HG02571 (cell line): ENCODE results near the gene AATF.

Experiments used
- ATAC-seq: cut with Tn5 transposase; IDR thresholded peaks from one replicate; pipeline ENCODE4 v1.9.1; 2021; ENCODE audit warnings: mild to moderate bottlenecking, moderate library complexity; ENCODE audit not compliant: unreplicated experiment

The AATF gene

DNA sequence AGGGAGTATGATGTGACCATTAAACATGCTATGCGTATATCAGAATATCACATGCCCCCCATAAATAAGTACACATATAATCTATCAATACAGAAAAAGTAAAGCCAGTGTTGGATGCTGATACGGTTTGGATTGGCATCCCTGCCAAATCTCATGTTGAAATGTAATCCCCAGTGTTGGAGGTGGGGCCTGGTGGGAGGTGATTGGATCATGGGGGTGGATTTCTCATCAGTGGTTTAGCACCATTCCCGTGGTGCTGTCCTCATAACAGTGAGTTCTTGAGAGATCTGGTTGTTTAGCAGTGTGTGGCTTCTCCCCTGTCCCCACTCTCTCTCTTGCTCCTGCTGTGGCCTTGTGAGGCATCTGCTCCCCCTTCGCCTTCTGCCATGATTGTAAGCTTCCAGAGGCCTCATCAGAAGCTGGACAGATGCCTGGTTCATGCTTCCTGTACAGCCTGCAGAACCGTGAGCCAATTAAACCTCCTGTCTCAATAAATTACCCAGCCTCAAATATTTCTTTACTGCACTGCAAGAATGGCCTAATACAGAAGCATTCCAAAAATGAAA is 88.9 kb downstream of the AATF start:
- ATAC-seq = no peak

DNA sequence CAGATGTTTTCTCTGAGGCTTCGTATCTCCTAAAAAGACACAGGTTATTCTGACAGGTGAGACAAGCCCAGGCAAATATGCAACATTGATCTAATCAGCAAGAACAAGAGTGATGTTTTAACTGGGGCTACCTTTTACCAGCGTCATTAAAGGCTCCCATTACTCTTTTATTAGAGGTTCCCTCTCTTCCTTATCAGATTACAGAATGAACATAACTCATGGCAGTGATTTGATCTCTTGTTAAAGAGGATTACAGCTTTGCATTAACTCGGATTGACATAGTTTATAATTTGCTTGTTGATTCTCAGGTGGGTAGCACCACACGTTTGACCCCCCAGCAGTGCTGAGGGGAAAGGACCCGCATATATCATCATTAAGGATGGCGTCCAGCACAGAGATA is 90.5 kb downstream of the AATF start:
- ATAC-seq = no peak

DNA sequence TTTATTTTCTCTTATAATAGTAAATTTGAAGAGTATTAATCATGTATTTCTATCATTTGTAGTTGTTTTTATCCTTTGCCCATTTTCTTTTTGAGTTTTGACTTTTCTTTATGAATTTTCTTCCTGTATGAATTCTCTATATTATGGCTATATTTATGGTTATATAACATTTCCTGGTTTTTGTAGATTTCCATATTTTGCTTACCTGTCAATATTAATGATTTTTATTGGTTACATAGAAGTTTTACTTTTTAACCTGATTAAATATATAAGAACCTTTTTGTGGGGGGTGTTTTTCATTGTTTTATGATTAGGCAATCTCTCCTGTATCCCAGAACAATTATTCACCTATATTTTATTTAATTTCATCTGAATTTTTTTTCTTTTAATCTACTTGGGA is 93.2 kb downstream of the AATF start:
- ATAC-seq = no peak

DNA sequence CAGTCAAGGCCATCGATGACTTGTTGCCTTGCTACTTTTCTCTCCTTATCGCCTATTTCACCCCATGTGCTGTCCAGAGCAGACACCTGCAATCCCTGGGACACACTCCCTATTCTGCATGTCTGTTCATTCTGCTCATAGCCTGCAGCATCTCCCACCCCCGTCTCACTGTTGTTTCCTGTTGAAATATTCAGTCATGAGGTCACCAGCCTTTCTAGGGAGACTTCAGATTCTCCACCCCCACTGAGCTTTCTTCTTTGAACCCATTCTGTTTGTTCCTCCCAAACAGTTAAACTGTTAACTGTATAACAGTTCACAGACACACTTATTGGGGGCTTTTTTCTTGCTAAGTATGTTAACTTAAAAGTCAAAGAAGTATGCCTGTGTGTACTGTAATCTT is 94.4 kb downstream of the AATF start:
- ATAC-seq = no peak

DNA sequence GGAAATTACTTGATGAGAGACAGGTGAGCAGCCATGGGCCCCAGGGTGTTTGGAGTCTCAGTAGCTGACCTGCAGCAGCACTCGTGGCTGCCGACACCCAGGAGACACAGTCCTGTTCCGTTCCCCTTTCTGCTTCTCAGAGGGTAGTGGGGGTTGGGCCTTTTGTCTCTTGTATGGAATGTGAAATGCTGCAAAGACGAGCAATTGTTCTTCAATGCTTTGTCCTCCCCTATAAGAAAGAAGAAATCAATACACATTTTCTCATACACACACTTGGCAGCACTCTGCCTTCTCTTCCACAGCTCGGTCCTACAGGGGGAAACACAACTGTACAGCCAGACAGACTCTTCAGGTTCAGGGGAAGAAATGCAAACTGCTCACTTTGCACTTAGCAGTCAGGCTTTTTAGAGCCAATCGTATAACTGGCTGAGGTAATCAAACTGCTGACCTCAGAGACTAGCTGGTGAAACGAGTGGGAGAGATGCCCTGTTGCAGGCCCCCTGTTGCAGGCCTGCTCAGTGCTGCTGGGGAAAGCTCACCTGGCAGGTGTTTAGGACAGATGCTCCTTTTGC is 96.7 kb downstream of the AATF start:
- no peak for ATAC-seq

DNA sequence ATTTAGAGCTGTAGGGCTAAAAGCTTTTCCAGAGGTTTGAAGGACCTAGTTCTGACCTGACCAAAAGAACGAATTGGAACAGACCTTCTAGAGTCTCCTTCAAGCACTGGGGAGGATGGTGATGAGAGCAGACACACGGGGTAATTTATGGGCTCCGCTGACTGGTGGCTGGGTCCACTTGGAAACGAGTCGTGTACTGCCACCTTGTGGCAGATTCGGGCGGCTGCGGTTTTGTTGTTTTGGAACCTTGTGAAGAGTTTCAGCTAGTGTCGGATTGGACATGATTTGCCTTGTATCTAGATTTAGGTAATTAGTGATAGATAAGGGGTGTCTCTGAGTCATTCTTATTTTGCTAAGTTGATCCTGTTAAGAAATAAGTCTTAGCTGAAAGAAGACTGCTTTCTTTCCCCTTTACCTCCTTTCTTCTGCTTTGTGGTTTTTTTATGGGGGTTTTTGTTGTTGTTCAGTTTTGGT is 98.9 kb downstream of the AATF start:
- no peak for ATAC-seq

DNA sequence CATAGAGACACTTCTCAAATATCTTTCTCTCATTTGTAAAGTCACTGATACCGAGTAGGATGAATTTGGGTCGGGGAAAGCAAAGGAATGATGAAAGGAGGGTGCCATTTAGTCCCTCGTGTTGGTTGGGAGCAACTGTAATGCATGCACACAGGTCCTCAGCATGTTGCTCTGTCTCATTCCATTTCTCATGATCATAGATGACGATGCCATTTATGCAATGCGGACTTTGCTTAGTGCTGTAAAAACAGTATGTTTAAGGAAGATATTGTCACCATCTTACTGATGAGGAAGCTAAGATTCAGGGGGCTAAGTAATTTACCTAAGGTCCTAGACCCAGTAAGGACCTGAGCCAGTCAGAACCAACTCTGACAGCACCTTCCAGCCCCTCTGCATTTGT is 100.1 kb downstream of the AATF start:
- ATAC-seq = no peak

DNA sequence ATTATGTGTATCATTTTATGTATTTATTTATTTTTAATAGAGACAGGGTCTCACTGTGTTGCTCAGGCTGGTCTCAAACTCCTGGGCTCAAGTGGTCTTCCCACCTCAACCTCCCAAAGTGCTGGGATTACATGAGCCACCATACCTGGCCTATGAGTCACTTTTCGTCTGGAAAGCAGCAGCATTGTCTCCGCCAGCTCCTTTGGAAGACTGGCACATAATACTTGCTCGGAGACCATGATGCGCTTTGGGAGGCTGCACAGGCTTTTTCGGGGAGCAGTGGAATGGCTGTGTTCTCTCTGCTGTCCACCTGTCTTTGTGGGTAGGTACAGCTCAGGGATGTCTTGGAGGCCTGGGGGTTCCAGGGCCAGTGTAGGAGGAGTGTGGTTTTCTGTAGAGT is 102.2 kb downstream of the AATF start:
- no peak for ATAC-seq

DNA sequence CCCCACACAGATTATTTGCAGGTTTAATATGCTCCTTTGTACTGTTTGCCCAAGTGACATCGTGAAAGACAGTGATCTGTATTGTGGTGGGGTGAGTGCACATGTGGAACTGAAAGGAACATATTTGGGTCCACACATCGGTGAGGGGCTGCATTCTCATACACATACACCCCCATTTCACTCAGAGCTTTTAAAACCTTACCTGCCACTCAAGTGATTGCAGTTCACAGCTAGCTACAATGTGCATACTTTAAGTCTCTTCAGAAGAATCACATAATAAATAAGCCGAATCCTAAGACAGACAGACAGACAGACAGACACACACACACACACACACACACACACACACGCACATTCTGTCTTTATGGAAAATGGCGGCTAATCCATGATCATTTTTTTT is 102.6 kb downstream of the AATF start:
- ATAC-seq = no peak

DNA sequence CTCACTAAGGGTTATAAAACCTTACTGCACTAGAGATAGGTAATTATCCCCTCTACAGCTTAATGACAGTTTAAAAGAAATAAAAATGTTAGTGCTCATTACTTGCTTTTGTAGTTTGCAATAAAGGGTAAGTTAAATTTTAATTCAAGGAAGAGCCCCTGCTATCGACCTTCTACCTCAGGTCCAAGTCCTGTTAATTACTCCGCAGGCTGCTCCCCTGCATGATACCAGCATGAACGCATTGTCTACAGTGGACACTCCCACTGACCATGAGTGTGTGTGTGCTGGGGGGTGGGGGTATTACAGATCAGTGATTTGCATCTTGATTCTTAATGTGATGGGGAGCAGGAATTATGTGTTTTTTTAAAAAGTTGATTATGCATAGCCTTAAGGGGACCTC is 103.1 kb downstream of the AATF start:
- no peak for ATAC-seq

DNA sequence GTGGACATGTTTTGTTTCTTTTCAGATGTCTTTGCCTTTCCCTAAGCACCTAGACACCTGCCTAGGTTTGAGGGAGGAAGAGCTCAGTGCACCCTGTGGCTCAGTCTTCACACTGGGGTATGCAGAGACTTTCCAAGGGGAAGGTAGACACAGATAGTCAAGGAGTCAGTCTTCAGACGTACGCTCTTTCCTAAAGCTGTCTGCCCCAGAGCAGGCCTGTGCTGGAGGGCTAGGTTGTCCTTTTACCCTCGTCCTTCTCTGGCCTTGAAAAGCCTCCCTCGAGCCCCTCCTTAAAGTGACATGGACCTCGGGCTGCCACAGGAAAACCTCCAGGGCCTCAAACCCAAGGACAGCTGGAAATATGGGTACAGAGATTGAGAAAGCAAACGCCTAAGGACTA is 103.7 kb downstream of the AATF start:
- no peak for ATAC-seq

DNA sequence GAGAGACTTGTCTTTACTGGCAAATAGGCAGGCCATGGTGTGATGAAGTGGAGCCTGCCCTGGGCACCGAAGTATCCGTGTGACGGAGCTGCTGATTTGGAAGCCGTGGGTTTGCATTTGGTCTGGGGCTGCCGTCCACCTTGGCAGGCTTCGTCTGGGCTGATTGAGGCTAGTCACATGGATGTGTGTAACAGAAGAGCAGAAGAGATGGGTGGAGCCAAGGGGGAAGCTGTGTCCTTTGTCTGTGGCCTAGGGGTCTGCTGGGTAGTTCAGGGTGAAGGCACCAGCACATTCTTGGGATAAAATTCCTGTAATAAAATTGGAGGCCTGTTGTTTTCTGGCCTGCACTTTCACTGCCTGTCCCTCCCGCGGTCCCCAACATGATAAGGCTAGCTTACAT is 106.1 kb downstream of the AATF start:
- no peak for ATAC-seq

DNA sequence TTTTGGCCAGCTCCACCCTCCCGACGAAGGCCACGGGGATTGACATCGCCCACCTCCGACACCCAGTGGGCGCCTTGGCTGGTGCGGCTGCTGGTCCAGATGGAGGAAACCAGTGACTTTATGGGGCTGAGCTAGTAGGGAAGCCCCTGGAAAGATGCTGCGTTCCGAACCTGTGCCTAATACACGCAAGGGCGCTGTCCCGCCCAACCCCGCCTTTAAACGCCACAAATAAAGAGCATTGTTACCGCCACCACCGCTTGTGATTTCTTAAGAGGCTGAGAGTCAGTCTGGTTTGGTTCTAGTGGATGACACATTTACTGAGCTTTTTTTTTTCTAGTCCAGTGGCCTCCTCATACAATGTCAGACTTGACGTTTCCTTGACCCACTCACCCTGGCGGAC is 107.9 kb downstream of the AATF start:
- ATAC-seq = no peak

DNA sequence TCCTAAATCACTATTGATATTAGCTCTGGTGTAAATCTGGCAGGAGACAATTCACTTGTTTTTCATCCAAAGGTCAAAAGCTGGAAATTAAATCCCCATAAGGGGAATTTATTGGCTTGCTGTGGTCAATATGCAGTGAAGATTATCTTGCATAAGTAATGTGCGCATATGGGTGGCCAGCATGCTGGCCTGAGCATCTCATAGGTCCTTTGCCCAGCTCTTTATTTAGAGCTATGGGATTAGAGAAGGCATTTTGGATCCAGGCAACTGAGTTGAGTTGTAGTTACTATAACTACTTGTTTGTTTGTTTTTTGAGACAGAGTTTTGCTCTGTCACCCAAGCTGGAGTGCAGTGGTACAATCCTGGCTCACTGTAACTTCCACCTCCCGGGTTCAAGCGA is 110.7 kb downstream of the AATF start:
- no peak for ATAC-seq

DNA sequence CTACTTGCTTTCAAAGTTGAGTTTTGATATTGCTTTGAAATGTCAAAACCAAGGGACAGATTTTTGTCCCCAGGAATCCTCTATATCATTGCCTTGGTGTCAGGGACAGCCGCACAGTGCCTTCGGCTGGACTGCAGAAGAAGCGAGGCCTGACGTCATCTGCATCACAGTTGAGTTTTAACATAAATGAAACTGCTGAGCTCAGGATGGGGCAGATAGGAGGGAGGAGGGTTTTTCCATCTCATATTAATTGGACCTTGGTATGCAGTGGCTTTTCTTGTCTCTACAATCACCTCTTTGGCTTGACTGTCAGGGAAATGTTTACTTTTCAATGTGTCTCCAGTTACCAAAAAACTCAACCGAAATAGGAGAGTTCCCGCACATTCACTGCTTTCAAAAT is 111.3 kb downstream of the AATF start:
- ATAC-seq = no peak

DNA sequence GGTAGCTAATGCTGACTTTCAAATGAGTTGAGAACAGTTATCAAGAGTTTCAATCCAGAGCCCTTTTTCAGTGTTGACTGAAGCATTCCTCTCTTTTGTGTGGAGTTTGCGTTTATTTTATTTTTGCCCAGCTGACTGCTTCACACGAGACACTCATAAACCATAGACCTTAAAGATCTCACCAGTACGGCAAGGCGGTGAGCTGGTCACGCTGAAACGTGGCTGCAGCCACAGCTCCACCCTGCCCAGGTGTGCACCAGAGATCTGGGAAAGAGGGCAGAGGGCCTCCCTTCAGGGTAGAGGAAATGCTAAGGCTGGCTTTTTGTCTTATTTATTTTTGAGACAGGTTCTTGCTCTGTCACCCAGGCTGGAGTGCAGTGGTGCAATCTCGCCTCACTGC is 112.2 kb downstream of the AATF start:
- ATAC-seq = no peak

DNA sequence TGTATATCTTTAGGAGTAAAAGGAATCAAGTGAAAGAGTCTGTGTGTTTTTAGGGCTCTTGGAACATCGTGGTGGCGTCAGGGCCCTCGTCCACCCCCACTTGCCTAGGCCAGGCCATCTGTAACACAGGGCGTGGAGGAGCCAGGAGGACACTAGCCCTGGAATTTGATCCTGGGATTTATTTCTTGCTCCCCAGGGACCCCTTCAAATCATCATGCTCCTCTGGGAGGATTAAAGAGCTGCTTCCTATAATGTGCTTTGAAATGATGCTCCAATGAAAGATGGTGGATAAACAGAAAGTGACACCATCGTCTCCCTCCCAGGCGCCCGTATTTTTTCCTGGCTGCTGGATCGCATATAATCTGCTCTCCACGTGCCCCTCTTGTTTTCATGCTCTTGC is 113.3 kb downstream of the AATF start:
- ATAC-seq = no peak

DNA sequence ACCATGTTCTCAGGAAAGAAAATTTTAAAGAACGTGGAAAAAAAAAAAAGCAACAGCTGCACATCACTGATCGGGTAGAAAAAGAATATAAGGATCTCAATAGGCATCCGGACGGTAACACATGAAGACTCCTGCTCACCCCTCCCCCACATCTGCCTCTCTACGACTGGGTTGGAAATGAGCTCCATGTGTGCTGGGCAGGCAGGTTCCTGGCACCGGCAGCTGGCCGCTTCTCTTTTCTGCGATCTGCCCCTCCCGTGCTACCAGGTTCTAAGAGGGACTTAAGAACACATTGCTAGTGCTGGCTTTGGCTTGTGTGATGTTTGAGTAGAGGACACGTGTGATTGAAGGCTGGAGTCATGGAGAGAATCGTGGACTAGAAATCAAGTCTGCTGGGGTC is 115.5 kb downstream of the AATF start:
- ATAC-seq = no peak

DNA sequence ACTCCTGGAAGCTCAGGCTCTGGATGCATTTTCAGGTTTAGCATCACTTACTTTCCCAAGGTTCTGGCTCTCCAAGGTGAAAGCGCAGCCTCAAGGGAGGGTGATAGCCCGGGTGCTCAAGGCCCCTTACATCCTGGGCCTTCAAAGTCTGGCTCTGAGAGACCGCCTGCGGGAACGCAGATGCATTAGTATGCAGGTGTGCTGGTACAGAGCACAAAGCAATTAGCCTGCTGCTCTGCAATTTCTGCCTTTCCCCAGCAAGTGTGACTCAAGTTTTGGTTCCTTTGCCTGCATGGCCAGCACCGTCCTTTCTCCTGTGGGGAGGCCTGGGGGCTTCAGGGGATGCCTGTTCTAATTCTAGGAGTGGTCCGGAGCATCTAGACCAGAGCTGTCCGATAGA is 116.2 kb downstream of the AATF start:
- ATAC-seq = no peak

DNA sequence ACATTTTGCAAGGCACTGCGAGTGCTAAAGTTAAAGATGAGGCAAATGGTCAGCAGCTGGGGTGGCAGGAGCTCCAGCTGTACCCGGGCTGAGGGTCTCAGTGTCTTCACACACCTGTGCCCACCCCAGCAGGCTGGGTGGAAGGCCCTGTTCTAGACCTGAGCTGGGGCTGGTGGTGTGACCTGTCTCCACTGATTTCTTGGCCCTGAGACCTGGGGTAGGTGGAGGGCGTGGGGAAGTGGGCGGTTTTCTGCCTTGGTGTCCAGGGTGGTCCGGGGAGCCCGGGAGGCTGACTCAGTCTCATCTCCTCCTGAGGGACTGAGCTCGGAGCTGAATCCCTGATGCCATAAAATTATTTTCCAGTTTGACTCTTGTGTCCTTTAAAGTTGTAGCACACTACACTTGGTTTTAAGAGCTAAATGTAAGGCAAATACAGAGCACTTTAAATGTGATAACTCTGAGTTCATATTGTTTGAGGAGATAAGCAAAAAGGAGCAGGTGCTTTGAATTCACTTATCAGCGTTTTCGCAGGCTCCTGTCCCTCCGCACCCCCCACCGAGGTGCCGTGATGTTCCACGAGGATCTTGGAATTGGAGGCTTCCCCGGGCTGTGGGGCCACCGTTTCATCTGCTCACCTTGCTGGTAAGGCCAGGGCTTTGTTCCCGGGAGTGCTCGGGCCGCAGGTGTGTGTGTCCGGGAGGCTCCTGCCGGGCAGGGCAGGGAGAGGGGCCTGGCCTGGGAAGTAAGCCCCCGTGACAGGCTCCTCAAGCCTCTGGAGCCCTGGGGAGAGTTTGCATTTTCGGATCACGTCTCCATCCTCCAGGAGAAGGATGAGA is 117.0 kb downstream of the AATF start:
- no peak for ATAC-seq

DNA sequence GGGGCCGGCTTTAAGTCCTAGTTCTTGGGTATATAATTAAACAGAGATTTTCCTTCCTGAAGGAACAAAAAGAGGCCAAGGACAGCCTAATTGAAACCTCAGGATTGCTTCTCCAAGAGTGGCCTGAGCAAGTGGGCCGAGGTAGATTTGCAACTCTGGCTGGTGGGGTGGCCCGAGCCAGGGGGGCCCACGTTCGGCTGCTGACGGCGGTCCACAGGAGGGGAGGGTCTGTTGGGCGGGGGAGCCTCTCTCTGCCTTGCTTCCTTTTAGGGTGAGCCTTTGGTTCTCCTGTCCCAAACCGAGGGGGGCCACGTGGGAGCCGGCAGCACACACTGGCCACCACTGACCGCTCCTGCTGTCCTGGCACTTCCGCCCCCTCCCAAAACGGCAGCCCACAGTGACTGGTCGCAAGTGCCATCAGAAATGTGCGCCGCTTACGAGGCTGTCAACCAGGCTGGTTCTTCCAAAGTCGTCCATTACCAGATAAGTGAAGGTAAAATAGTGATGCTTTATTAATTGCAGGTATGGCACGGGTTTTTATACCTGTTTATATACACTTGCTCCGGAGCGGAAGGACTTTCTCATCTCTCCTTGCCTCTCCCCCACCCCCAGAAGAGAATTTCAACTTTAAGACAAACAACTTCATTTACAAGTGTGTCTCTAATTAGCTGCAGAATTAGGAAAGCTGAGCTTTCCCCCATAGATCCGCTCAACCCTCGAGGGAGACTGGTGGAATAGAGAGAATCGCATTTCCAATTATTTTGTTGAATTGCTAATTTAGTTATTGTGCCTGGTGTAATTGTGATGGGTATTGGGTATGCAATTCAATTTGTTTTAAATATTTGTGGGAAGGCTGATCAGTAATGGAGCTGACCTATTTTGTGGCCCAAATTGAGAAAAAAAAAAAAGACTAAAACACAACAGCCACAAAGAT is 117.8 kb downstream of the AATF start:
- no peak for ATAC-seq
